ENCODE data around the gene KBTBD4. TPM values are rescaled to one million over a fixed set of nuclear protein-coding genes. Genes with fewer than 3 reads are reported as not detected.

Gene KBTBD4
- total RNA-seq, 4 donors from 2014 or later, result 25.0 to 35.6 (median 30.4) TPM

Other genes with a start within 250 kb of the KBTBD4 start
- gene MYBPC3, start 226.3 kb downstream of the KBTBD4 start, total RNA-seq, result under 1 TPM in 1 of 4 donors, not detected in 3; 0.07 TPM
- 1 to 10 TPM in 3 of 4 donors, under 1 TPM in 1; 0.44 to 7.0 (median 4.2) TPM for gene SPI1, start 200.4 kb downstream of the KBTBD4 start, total RNA-seq
- 10 to 100 TPM; 16.8 to 48.9 (median 25.6) TPM for gene SLC39A13, start 170.4 kb downstream of the KBTBD4 start, total RNA-seq
- gene PSMC3, start 152.5 kb downstream of the KBTBD4 start, total RNA-seq, result 100 to 1,000 TPM; 243 to 350 (median 329) TPM
- 10 to 100 TPM; 48.9 to 68.6 (median 59.4) TPM for gene RAPSN, start 129.8 kb downstream of the KBTBD4 start, total RNA-seq
- gene CELF1, start 25.8 kb downstream of the KBTBD4 start, total RNA-seq, result 100 to 1,000 TPM; 106 to 185 (median 136) TPM
- gene PTPMT1, start 13.4 kb downstream of the KBTBD4 start, total RNA-seq, result 10 to 100 TPM; 58.2 to 87.9 (median 79.8) TPM
- gene NDUFS3, start 104 bp upstream of the KBTBD4 start, total RNA-seq, result 100 to 1,000 TPM; 143 to 240 (median 194) TPM
- not detected for gene FAM180B, start 7.7 kb upstream of the KBTBD4 start, total RNA-seq
- gene C1QTNF4, start 15.4 kb upstream of the KBTBD4 start, total RNA-seq, result under 1 TPM in 3 of 4 donors, not detected in 1; 0.62 to 0.71 (median 0.71) TPM
- gene MTCH2, start 63.6 kb upstream of the KBTBD4 start, total RNA-seq, result 100 to 1,000 TPM in 1 of 4 donors, 10 to 100 TPM in 3; 70.3 to 139 (median 85.6) TPM
- not detected for gene AGBL2, start 136.4 kb upstream of the KBTBD4 start, total RNA-seq
- gene FNBP4, start 188.4 kb upstream of the KBTBD4 start, total RNA-seq, result 100 to 1,000 TPM in 1 of 4 donors, 10 to 100 TPM in 3; 24.7 to 108 (median 35.2) TPM